Stimulated activated CD4-positive, alpha-beta T cell treated with anti-CD3 and anti-CD28 coated beads, Interleukin-1b, Interleukin-23, amount 100 ng/mL, for 1 hour (primary cell): ENCODE results near the gene AMOTL1.
"Not testable (repeated sequence)": the region's sequence is repeated elsewhere in the genome, so short reads cannot be mapped to it uniquely, and the experiment has no call there.

ENCODE experiments used
- DNase-seq, 2 donors: peaks; one replicate each; pipeline ENCODE4 v3.0.0-alpha.2; 2020; ENCODE audit warnings: low read depth in 2 of 2

Gene AMOTL1

DNA sequence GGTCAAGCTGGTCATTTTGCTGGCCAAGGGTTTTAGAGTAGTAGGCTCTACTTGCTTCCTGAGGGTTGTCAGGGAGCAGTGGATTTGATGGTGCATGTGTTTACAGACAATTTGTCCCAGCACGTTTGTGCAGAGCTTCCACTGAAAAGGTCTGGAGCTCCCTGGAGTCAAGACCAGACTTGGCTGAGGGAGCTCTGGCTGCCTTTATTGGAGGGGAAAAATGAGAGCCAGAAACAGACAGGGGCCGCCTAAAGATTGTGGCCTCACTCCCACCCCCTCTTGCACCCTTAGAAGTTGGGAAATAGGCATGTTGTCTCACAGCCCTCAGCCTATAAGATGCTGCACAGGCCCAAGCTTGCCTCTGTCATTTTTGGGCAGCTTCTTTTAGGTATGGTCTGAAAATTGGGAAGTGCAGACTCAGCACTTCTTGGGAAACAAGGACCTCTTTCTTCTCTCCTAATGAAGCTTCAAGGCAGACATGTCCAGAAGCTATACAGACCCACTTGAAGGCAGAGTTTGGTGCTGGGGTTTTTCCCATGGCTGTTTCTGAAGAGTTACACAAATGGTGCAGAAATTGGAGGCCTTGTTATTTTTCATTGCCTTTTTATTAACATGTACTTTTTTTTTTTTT, 55.1 kb downstream of the AMOTL1 start:
- no peak for DNase-seq

- no peak for DNase-seq
Observed at GRCh38 chr11:94825031-94825430, 56.9 kb downstream of the AMOTL1 start.

DNA sequence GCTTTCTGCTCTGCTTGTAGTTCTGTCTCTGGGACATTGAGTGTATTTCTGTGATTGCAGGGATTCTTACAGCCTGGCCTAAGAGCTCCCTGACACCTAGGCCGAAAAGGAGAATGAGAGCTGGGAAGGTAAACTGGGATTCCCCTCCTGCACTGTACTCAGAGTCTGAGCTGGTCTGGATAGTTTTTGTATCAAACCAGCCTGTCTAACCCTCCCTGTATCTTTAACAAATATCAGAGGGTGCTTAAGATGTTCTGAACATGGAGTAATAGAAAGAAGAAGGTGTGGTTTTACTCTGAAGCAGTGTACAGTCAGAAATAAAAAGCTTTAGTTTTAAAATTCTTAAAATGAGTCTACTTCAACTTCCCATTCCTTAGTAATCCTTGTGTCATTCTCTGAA, 57.3 kb downstream of the AMOTL1 start:
- no peak for DNase-seq

DNA sequence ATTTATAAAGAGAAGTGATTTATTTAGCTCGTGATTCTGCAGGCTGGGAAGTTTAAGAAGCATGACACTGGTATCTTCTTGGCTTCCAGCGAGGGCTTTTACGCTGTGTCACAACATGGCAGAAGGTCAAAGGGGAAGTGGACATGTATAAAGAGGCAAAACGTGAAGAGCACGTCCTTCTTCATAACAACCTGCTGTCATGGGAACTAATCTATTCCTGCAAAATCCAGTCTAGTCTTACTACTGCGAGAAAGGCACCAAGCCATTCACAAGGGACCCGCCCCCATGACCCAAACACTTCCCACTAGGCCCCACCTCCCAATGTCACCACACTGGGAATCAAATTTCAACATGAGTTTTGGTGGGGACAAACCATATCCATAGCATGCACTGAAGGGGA, 58.3 kb downstream of the AMOTL1 start:
- no peak for DNase-seq

DNA sequence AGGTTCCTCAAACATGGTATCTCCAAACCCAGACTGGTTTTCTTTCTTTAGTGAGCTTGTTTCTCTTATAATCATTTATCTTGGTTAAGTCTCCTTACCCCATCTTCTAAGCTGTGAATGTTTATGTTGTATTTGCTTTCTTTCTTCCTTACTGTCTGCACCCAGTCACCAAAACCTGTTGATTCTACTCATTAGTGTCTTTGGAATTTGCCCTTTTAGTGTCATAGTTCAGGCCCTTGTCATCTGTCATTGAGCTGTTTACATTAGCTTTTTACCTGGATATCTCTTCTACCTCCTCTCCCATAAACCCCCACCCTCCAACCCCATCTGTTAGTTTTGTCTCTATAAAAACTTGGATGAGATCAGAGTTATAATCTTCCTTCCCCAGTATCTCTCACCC, 59.9 kb downstream of the AMOTL1 start:
- no peak for DNase-seq

GRCh38 chr11:94830722-94831510, 62.8 kb downstream of the AMOTL1 start:
- DNase-seq, result no peak

GRCh38 chr11:94831529-94831928, 63.4 kb downstream of the AMOTL1 start:
- no peak for DNase-seq

DNA sequence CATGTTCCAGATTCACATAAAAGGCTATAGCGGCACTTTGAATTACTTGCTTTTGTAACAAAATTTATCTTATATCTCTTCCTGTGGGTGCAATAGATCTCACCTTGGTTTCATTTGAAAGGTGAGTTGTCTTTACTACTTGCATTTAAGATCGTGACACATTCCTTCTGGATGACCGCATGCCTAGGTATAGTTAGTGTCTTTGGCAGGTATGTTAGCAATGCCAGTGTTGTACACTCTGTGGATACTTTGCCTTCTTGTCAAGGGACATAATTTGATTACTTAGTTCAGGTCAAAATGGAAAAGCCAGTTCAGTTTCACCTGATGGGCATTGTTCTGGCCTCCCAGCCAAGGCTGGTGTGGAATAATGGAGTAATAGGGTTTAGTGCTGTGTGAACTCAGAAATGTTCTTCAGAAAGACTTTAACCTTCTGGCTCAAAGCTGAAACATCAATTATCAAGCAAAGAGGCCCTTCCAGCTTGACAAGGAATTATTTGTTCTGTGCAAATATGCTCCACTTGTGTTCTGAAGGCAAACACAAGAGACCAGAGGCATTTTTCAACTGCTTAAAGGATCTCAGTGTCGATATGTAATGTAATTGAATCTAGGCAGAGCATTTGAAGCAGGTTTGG, 64.6 kb downstream of the AMOTL1 start:
- no peak for DNase-seq

DNA sequence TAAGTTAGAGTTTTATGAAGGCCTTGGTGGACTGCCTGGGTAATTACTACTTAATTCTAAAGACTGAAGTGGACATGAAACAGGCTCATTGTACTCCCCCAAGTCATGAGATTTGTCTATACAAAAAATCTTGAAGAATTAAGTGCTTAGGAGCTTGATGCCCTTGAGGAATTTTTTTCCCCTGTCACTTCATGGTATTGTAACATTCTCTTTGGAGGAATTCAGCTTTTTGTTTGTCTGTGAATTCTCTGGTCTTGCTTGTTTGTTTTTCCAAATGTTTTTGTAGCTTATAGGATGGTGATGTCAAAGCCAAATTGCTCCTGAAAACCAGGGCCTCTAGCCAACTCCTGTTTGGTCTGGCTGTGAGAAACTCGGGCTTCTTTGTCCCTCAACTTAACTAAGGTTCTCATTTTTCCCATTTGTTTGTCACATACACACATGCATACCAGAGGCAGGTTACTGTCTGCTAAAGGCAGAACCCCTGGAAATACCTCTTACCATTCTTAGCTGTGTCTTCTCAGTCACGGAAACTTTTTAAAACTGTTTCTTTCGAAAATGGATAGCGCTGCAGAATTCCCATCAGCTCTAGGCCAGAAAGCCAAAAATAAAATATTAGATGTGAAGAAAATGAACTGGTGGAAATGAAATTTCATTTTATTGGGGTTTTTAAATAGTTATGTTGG, 66.9 kb downstream of the AMOTL1 start:
- DNase-seq, result no peak

GRCh38 chr11:94835594-94835927, 67.4 kb downstream of the AMOTL1 start:
- DNase-seq, result no peak

- no peak for DNase-seq
Observed at GRCh38 chr11:94837317-94837716, 69.2 kb downstream of the AMOTL1 start.

GRCh38 chr11:94838027-94838731, 70.0 kb downstream of the AMOTL1 start:
- DNase-seq, result no peak

DNA sequence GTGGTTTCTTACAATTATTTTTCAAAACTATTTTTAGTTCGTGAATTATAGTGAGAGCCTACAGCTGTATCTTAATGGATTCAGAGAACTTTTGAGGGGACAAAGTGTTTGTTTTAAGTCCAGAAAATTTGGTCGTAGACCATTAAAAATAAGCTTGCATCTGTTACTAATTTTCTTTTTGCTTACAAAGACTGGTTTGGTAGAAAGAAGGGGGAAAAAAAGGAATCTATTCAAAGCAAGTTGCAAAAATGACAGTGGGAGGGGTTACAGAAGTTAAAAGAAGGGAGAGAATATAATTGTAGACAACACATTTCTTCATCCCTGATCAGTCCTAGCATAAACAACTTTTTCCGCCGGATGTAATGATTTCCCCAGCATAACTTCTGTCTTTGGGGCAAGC, 72.1 kb downstream of the AMOTL1 start:
- no peak for DNase-seq

- no peak for DNase-seq
Observed at GRCh38 chr11:94844031-94844430, 75.9 kb downstream of the AMOTL1 start.

- no peak for DNase-seq
Observed at GRCh38 chr11:94845622-94846021, 77.5 kb downstream of the AMOTL1 start.

- DNase-seq, result no peak
Observed at GRCh38 chr11:94849839-94850238, 81.7 kb downstream of the AMOTL1 start.

DNA sequence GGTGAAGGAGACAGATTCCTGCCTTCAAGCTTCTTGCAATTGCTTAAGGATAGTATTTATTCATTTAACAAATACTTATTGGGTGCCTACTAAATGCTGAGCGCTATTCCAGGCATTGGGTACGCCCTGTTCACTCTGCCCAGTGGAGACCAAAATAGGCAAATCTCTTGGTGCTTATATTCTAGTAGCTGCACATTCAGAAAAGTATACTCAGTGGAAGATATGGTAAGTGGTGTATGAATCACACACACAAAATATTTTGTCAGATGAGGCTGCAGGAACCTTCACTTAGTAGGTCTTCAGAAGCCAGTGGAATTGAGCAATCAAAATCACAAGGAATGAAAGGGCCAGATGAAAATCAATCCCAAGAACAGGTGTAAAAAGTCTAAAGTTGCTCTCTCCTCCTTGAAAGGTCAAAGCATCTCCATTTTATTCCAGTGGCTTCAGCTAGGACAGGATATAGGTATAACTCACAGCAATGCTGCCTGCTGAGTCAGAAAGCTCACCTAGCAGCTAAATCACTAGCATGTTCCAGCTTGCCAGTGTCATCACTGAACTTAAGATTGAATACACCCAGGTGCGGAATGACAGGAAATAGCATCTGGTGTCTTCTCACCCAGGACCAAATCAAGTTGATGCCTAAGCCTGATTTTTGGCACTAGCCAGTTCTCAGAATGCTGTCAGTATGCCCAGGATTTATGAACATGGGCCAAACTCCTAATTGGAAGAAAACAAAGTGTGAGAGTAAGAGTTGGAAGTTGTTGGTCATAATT, 83.9 kb downstream of the AMOTL1 start:
- no peak for DNase-seq

- DNase-seq, result not testable (repeated sequence)
Observed at GRCh38 chr11:94853288-94853687, 85.1 kb downstream of the AMOTL1 start.

GRCh38 chr11:94853836-94854235, 85.7 kb downstream of the AMOTL1 start:
- no peak for DNase-seq

GRCh38 chr11:94854770-94855633, 86.8 kb downstream of the AMOTL1 start:
- no peak for DNase-seq
